HG03378 (cell line): ENCODE results near the gene IQCF5.
"Not testable (repeated sequence)": the region's sequence is repeated elsewhere in the genome, so short reads cannot be mapped to it uniquely, and the experiment has no call there.

Experiments used
- ATAC-seq: cut with Tn5 transposase; IDR thresholded peaks from one replicate; pipeline ENCODE4 v1.9.1; 2021; ENCODE audit warnings: mild to moderate bottlenecking, moderate library complexity; ENCODE audit not compliant: unreplicated experiment

Gene IQCF5

DNA sequence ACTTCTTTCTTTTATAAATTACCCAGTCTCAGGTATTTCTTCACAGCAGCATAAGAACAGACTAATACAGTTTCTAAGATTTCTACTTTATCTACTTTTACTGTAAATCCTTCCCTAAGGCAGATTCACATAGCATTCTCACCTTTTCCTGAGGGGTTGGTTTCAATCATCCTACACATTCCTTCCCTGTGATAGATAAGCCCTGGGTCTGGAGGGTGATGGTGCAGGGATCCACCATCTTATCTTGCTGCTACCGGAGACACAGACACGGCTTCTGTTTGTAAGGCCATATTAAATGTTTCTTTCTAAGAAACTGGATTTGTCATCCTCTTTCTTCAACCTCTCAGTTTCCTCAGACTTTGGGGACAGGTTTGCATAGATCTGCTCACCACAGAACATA lies 6.1 kb downstream of the IQCF5 start:
- ATAC-seq, result no peak

- not testable (repeated sequence) for ATAC-seq
These were observed 6.5 kb downstream of the IQCF5 start for GRCh38 chr3:51868896-51869295.

- no peak for ATAC-seq
These were observed 12.5 kb downstream of the IQCF5 start for GRCh38 chr3:51862886-51863285.

DNA sequence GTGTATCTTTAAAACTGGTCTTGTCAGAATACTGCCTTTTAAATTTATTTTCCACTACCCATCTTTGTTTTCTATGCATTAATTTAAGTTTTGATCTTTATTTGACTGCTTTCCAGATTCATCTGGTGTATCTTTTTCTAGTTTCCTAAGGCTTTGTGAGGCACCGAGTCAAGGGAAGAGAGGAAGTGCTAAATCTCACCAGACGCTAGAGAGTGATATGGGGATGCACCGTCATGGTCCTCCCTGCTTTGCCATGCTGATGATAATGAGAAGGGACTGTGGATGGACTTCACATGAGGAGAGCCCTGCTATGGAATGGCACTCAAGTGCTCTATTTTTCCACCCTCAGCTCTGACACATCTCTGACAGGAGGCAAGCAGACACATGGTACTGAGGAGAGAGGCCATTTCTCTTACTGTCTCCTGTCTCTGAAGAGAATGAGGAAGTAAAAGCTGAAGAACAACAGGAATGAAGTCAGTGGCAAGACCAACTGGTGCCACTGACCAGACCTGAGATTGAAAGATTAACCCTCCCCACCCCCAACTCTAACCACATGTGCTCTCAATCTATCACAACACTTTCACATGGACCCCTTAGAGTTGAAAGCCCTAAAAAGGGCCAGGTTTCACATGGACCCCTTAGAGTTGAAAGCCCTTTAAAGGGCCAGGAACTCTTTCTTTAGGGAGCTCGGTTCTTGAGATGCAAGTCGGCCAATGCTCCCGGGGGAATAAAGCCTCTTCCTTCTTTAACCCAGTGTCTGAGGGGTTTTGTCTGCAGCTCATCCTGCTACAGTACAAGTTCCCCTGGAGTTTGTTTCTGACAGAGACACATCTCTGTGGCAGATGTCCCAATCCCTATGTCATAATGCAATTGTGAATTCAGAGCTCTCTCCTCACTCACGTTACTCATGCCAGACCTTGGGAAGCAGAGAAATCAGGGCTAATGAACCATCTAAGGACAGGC lies 14.4 kb downstream of the IQCF5 start, which contains the start of gene IQCF2:
Gene IQCF2, plus strand, starts transcription at position 913 of the 963 bp plus-strand sequence. CDS start 52 bp downstream, outside the sequence.
- ATAC-seq, result no peak

DNA sequence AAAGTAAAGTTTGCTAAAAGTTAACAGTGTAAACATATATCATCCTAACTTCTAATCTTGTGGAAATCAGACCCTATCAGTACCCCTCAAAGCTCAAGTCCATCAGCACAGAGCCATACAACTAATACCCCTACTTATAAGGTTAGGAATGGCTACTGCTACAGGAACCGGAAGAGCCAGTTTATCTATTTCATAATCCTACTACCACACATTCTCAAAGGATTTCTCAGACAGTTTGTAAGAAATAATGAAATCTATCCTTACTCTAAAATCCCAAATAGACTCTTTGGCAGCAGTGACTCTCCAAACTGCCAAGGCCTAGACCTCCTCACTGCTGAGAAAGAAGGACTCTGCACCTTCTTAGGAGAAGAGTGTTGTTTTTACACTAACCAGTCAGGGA lies 20.0 kb downstream of the IQCF5 start:
- ATAC-seq, result not testable (repeated sequence)

DNA sequence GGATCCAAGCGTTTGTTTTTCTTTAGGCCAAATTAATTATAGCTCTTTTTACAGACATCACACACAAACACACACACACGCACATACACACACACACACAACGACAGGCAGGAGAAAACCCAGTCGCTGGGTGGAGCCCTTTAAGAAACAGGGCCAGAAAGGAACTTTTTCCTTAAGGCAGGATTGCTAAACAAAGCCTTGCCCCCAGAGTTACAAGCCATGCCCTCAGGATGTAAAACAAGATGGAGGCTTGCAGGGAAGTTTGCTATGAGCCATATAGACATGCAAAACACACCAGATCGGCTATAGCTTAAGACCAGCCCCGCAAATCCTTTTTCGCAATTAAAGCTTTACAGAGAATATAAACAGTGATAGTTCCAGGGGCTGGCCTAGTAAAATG lies 30.3 kb downstream of the IQCF5 start:
- no peak for ATAC-seq

GRCh38 chr3:51836606-51837005 lies 38.8 kb downstream of the IQCF5 start:
- no peak for ATAC-seq

GRCh38 chr3:51830836-51831385 lies 44.5 kb downstream of the IQCF5 start:
- no peak for ATAC-seq

DNA sequence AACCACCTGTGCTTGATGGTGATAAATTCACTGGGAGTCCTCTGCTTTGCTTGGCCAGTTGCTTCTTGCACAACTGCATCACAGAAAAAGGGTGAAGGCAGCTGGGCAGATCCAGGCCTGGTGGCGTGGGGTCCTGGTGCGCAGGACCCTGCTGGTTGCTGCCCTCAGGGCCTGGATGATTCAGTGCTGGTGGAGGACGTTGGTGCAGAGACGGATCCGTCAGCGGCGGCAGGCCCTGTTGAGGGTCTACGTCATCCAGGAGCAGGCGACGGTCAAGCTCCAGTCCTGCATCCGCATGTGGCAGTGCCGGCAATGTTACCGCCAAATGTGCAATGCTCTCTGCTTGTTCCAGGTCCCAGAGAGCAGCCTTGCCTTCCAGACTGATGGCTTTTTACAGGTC lies 45.1 kb downstream of the IQCF5 start:
- no peak for ATAC-seq

DNA sequence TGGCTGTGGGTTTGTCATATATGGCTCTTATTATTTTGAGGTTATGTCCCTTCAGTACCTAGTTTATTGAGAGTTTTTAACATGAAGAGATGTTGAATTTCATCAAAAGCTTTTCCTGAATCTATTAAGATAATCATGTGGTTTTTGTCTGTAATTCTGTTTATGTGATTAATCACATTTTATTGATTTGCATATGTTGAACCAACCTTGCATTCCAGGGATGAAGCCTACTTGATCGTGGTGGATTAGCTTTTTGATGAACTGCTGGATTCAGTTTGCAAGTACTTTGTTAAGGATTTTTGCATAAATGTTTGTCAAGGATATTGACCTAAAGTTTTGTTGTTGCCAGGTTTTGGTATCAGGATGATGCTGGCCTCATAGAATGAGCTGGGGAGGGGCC lies 47.1 kb downstream of the IQCF5 start:
- no peak for ATAC-seq
